Posterior cingulate gyrus (tissue), 11 donors: ENCODE results near the gene LCN15.

Experiments used
- DNase-seq, 10 donors: peaks; one replicate each; pipeline versions ENCODE4 v3.0.0 to v3.0.0-alpha.2; 2020 to 2021; ENCODE audit warnings: mixed read lengths in 3 of 10
- intact Hi-C: fragments of 100-400 bp; cut with DNase I; formaldehyde crosslinking; loops from one replicate; pipeline ENCODE4 v1.15.1; 2023

LCN15 gene

DNA sequence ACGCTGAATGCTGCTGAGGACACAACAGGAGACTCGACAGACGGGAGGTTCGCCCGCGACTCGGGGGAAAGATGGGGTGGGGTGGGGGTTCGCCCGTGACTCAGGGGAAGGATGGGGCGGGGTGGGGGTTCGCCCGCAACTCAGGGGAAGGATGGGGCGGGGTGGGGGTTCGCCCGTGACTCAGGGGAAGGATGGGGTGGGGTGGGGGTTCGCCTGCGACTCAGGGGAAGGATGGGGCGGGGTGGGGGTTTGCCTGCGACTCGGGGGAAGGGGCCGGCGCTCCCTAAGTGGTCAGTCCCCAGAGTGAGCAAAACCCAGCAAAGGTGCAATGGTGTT is 18.2 kb downstream of the LCN15 start:
- DNase-seq = no peak
- intact Hi-C loops = no loop called here

DNA sequence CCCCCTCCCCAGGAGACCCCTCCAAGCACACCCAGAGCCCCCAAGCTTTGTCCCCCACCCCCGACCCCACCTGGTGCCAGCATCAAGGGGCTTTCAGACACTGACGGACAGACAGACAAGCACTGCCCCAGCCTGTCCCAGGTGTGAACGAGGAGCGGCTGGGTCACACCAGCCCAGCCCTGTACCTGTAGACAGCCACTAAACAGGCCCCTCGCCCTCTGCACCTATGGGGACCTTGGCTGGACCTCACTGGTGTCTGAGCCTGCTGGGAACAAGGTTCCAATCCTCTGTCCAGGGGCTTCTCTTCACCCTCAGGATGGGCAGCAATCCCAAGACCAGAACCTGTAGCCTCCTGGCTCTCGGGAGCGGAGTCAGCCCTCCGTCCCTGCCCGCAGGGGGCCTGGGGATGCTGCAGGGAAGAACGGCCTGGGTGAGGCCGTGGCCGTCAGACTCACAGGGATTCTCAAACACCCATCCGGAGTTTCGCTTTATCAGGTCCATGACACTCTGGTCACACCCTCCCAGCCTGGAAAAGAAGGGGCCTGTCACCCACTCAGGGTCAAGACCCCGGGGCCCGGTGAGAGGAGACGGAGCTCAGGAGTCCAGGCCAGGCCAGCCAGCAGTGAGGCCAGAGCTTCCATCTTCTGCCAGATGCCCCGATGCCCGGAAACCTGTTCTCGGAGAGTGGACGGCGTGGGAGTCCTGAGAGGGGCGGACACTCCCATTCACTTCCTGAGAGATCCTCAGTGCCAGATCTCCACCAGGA is 18.7 kb downstream of the LCN15 start:
- intact Hi-C loops = no loop called here

DNA sequence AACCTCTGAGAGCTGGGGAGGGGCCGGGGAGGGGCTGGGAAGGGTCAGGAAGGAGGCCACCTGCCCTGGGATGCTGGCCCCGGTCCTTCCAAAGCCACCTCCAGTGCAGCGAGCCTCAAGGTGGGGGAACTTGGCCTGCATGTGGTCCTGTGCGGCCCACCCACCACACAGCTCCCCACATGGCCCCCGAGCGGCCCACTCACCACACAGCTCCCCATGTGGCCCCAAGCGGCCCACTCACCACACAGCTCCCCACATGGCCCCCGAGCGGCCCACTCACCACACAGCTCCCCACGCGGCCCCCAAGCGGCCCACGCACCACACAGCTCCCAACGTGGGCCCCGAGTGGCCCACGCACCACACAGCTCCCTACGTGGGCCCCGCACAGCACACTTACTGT is 19.5 kb downstream of the LCN15 start:
- no peak for DNase-seq
- intact Hi-C loops = no loop called here

More for the DNA sequence above, 18.7 kb downstream of the LCN15 start:
- DNase-seq = peak in 1 of 10 donors; percentile 77

DNA sequence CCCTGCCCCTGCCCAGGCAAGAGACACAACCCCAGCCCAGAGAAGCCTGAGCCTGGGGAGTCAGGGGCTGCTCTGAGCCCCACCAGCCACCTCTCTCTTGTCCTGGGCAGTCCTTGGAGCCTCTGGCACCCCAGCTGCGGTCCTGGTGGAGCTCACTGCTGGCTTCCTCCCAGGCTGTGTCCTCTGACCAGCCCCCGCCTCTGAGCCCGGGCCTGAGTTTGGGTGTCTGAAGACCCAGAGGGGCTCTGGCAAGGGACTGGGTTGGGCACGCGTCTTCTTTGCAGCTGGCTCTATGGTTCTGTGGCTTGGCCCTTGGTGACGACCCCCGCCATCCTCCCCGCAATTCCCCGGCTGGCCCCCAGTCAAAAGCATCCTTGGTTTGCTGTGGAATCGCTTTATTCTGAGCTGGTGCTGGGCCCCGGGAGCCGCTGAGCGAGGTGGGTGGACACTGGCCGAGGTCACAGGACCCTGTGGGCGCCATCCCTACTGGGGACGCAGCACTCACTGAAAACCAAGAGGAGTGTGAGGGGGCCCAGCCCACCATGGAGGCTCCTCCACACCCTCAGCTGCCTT is 20.6 kb downstream of the LCN15 start:
- intact Hi-C loops = no loop called here
- DNase-seq = no peak

DNA sequence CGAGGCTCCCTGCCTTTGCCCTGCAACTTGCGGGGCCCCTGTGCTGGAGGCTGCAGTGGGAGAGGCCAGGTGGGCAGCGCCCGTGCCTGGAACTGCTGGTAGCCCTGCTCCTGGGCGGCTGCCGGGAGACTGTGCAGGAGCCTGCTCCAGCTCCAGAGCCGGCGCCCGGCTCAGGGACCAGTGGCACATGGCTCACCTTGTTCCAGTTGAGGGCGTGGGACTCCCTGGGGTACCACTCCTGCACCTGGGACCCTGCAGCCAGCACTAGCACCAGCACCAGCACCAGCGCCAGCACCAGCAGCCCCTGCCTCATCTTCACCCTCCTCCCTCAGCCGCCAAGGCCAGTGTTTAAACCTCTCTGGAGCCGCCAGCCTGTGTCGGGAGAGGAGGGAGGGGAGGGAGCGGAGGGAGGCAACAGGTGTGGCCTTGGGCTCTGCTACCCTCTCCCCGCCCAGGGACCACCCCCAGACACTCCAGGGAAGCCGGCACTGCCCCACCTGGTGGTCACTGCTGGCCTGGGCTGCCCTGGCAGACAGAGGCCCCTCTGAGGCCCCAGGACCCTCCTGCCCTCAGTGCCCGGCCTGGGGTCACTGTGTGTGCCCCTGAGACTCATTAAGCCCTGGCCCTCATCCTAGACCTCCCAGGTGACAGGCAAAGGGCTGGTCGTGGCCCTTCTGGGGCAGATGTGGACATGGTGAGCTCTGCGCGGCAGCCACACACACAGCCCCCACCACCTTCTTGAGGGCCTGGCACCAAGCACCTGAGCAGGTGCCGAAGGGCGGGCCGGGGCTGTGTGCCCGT is 21.5 kb downstream of the LCN15 start, which contains the start of gene LCN10:
Gene LCN10 (minus strand): TSS at position 350 of the 801 bp plus-strand sequence. CDS start 37 bp downstream, at position 313.
- intact Hi-C loops = no loop called here
- no peak for DNase-seq

DNA sequence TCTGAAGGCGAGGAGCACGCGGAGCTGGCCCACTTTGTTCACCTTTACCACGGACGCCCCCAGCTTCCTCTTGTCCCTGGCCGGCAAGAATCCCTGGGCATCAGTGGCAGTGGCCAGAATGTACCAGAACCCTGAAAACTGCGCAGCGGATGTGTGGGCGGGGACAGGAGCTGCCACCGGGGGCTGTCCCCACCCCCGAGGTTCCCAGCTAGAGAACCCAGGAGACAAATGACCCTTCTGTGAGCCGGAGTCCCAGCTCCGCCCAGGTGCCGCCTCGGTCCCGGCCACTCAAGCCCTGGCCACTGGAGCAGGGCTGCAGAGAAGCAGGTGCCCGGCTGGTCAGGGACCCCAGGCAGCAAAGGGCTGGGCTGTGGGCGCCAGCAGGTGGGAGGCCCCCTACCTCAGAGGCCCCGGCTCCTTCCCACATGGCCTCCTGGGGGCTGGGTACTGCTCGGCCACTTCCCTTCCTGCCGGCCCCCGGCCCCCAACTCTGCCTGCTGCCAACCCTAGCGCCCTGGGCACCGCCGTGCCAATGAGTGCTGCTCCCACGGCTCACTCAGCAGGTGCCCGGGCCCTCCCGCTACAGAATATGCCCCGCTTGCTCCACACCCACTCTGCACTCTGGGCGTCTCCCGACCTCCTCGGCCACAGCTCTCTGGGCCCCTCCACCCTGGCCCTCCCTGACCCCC is 22.3 kb downstream of the LCN15 start:
- intact Hi-C loops = no loop called here
- no peak for DNase-seq

DNA sequence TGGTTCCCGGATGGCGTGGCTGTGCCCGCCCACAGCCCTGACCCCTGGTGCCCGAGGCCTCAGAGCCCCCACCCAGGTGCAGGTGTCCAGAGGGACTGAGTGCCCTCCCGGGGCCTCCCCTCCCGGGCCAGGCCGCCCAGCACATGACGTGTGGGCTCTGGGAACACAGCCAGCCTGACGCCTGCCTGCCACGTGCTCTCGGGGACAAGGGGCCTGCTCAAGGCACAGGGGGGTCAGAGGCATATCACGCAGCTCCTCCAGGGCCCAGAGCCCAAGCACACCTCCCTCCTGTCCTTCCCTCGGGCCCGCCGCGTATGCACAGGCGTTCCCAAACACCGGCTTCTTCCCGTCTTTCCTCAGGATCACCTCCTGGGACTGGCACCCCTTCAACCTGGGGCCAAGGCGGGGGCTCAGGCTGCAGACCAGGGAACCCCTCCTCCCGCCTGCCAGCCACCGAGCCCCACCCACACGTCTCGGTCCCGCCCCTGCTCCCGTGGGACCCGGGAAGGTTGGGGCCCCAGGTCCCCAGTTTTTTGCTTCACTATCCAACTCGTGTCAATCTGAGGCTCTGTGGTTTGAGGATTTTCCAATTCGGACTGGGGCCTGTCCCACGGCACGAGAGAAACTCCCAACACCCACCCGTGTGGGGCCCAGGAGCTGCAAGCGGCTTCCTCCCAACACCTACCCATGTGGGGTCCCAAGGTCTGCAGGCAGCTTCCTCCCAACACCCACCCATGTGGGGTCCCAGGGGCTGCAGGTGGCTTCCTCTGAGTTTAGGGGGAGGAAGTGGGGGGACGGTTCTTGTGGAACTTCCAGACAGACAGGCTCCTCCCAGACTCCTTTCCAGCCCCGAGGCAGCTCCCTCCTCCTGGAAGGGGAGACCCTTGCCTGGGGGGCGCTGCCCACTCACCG is 23.1 kb downstream of the LCN15 start:
- DNase-seq = peak in 1 of 10 donors; percentile 37
- intact Hi-C loops = no loop called here

DNA sequence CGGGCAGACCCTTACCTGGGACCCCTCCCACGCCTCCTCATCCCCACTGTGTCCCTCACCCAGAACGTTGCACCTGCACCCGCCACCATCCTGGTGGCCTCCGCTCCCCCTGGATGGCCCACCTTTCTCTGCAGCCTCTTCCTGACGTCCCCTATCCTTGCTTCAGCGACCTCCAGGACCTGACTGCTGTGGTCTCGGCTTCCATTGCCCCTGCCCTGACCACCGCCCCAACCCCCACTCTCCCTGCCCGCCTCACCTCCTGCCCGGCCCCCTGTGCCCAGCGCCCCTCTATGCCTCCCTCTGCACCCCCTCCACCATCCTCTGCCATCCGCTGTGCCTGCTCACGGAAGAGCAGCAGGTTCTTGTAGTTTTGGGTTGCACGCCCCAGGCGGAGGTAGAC is 23.8 kb downstream of the LCN15 start:
- DNase-seq = no peak
- intact Hi-C loops = no loop called here

DNA sequence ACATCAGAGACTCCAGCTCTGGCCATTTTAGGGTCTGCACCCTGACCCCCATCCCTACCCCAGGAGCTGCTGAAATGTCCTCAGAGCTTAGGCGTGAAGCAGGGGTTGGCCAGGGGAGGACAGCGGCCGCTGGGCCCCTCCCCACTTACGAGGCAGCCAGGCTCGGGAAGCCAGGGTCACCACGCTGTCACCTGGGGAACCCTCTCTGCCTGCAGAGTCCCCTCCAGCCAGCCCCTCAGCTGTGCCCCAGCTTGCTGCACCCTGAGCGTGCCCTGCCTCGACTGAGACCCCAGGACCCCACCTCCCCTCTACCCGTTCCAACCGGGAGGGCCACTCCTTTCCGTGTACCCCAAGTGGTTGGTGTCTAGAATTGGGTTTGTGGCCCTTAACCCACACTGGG is 24.2 kb downstream of the LCN15 start:
- intact Hi-C loops = no loop called here
- DNase-seq = no peak

DNA sequence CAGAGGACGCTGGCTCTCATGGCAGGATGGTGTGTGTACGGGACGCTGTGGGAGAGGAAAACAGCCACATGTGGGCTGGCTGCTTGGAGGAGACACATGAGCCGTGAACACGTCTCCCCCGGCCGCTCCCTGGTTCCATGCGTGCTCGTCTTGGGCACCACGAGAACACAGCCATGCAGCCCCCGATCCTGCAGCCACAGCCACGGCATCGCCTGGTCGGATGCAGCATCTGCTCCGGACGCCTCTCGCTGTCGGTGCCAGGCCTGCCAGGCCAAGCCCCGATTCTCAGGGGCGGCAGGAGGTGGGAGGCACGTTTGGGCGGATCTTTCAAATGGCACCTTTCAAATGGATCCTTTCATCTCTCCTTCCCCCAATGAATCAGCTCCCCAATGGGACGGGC is 24.8 kb downstream of the LCN15 start:
- intact Hi-C loops = no loop called here
- no peak for DNase-seq

DNA sequence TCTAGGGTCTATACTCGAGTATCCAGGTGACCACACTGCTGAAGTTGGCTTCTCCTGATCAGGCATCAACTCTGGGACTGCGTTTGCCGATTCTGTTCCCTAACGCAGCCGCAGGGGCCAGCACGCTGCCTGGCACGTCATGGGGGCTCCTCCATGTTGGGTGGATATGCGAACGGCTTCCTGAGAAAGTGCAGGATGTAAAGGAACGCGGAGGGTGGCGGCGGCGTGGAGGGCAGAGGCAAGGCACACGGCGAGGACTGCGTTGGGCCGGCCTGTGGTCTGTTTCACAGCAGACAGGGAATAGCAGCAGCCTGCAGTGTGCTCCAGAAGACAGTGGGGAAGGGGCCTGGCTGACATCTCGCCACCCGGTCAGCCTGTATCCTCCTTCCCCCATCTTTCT is 25.4 kb downstream of the LCN15 start:
- DNase-seq = no peak
- intact Hi-C loops = no loop called here

DNA sequence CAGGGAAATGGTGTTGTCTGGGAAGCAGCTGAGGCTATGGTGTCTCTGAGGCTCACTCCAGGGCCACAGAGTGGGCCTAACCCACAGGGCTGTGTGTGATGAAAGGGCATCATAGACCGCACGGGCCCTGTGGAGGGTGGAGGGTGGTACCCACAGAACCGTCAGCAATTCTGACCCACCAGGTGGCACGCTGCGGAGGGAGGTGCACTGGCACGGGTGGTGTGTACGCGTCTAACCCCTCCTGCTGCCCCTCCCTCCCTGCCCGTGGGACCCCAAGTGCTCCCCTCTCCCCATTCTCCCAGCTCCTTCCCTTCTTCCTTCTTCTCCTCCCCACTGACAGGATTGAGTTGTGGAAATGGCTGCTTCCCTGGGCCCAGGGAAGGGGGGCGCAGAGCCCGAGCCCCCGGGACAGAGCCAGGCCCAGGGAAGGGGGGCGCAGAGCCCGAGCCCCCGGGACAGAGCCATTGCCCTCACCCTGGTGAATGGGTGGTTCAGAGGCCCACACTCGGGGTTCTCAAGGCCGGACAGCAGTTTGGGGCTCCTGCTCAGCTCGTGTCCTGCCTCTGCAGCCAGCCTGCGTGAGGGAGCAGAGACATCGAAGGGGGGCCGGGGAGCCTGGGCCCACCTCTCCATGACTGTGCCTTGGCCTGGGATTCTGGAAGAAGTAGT is 28.4 kb downstream of the LCN15 start:
- intact Hi-C loops = no loop called here
- no peak for DNase-seq

DNA sequence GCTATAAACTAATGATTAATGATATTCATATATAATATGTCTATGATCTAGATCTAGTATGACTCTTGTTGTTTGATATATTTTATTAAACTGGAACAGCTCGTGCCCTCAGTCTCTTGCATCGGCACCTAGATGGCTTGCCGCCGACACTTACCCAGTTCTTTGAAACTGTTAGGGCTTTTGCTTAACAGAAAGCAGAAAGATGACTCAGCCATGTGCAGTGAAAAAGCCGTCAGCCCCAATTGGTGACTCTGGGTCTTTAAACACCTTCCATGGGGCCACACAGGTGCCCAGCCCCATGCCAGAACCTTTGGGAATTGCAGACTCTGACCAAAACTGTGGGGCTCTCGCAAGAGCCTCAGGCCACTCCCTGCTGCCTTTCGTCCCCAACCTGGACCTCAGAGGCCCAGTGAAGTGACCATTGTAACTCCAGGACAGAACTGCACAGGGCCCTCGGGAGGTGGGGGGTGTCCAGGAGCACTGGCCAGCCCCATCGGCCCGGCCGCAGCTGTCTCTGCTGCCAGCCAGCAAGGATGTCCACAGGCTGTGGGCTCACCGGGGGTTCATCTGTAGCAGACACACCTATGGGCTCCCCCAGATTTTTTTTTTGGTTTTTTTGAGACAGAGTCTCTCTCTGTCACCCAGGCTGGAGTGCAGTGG is 29.4 kb downstream of the LCN15 start:
- DNase-seq = no peak
- intact Hi-C loops = no loop called here

DNA sequence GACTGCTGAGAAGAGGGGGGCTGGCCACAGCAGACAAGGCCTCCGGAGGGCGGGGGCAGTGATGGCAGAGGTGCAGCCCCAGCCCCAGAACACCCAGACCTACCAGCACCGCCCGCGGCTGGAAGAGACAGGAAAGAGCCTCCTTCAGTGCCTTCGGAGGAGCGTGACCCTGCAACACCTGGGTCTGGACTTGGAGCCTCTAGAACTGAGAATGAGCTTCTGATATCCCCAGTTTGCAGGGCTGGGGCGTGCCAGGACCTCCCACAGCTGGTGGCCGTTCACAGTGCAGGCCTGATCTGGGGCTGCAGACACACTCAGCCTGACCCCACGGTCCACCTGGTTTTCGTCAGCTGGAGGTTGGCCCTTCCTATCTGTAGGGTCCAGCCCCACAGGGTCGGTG is 30.7 kb downstream of the LCN15 start:
- intact Hi-C loops = no loop called here
- no peak for DNase-seq

DNA sequence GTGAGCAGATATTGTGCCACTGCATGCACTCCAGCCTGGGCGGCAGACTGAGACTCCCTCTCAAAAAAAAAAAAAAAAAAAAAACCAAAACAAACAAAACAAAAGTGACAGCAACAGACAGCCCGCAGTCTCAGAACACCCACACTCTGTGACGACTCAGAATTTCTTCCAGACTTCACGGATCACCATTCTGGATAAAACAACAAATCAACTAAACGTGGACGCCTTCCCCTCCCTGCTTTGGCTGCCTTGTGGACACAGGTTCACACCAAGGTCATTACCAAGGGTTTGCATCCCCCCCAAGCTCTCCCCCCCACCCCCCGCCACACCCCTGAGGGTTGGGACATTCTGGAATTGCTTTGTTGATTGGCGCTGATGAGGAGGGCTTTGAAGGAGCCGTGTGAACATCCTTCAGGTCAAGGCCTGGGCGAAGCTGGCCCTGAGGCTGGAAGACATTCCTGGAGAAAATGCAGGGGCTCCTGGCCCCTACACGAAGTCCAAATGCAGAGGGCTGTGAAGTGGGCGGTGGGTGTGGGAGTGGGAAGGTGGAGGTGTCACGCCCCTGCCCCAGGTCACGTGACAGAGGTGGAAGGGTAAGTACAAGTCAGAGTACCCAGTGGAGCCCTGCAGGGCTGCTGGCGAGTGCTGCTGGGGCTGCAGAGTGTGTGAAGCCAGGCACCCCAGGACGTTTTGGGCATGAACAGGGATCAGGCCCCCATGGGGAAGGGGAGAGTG is 31.7 kb downstream of the LCN15 start:
- DNase-seq = no peak
- intact Hi-C loops = no loop called here

DNA sequence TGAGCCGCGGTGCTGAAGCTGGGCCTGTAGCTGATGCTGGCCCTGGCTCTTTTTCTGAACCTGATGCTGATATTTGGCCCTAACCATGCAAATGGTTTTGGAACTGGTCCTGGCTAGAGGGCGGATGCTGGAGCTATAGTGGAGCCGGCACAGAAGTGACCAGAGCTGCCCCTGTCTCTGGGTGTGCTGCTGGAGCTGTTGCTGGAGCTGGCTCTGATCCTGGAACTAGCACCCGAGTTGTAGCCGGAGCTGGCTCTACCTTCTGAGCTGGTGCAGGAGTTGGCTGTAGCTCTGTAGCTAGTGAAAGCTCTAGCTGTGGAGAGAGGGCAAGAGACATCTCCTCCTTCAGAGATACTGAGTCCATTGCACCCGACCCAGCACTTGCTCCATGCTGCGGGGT is 34.4 kb downstream of the LCN15 start:
- DNase-seq = no peak
- intact Hi-C loops = no loop called here

DNA sequence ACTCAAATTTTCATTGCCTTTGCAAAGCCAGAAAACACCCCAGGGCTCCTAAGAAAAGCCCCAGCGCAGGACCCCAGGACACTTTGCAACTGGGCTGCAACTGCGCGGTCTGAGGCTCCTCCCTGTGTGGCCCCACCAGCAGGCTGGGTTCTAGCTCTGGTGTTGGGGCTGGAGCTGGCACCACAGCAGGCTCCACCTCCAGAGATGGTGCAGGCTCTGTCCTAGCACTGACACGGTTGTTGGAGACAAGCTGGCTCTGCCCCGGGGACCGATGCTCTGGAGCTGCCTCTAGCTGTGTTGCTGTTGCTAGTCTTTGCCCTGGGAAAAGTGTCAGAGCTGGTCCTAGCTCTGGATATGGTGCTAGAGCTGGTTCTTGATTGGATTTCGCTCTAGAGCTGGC is 35.2 kb downstream of the LCN15 start:
- intact Hi-C loops = no loop called here

DNA sequence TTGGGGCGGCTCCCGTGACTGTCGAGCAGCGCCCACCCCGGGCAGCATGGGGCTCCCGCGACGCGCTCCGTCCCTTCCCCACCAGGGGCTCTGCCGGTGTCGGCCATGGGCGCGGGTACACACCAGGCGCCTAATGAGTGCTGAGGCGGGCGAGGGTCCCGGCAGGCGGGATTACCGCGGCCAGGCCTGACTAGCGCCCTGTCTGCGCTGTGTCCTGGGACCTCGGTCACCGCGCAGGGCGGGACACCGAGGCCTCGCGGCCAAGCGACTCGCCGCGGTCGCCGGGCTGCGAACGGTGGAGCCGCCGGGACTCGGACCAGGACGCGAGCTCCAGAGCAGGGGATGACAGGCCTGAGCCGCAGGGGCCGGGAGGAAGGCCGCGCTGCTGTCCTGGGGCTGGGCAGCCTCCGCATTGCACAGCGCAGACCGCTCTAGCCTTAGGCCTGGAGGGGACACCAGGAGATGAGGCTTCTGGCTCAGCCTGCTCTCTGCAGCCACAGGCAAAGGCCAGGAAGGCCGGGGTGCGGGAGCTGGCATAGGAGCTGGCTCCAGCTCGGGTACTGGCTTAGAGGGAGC is 35.7 kb downstream of the LCN15 start:
- no peak for DNase-seq
- intact Hi-C loops = no loop called here

More for the DNA sequence above, 35.2 kb downstream of the LCN15 start:
- DNase-seq = peak in 3 of 10 donors; percentile 40 to 91 (median 82)
